ENCODE results near the gene HNRNPDL.
"Not testable (repeated sequence)": the region's sequence is repeated elsewhere in the genome, so short reads cannot be mapped to it uniquely, and the experiment has no call there.

HNRNPDL gene

GRCh38 chr4:82430193-82430963 is at the start of gene HNRNPDL, which contains the start of gene ENOPH1:
Gene HNRNPDL (minus strand): TSS chr4:82430462. CDS start chr4:82429690, 772 bp downstream.
Gene ENOPH1 (plus strand): TSS chr4:82430590. CDS start chr4:82430830, 240 bp downstream.
- DNase-seq: peak; percentile 95

- no peak for DNase-seq
Observed at GRCh38 chr4:82479562-82479961, 49.3 kb upstream of the HNRNPDL start.

GRCh38 chr4:82477469-82477868 is 47.2 kb upstream of the HNRNPDL start:
- DNase-seq: not testable (repeated sequence)

- not testable (repeated sequence) for DNase-seq
Observed at GRCh38 chr4:82475931-82476330, 45.7 kb upstream of the HNRNPDL start.

GRCh38 chr4:82473621-82474164 is 43.4 kb upstream of the HNRNPDL start:
- DNase-seq: no peak

- DNase-seq: not testable (repeated sequence)
Observed at GRCh38 chr4:82473080-82473479, 42.8 kb upstream of the HNRNPDL start.

GRCh38 chr4:82469791-82470345 is 39.6 kb upstream of the HNRNPDL start:
- DNase-seq: peak; percentile 50

GRCh38 chr4:82467471-82467870 is 37.2 kb upstream of the HNRNPDL start:
- DNase-seq: peak; percentile 46

GRCh38 chr4:82463221-82463620 is 33.0 kb upstream of the HNRNPDL start:
- no peak for DNase-seq

GRCh38 chr4:82462415-82462831 is 32.2 kb upstream of the HNRNPDL start:
- DNase-seq: peak; percentile 84

- DNase-seq: no peak
Observed at GRCh38 chr4:82461710-82462109, 31.4 kb upstream of the HNRNPDL start.

- DNase-seq: no peak
Observed at GRCh38 chr4:82458729-82459128, 28.5 kb upstream of the HNRNPDL start.

- DNase-seq: no peak
Observed at GRCh38 chr4:82457266-82457665, 27.0 kb upstream of the HNRNPDL start.

GRCh38 chr4:82452026-82452425 is 21.8 kb upstream of the HNRNPDL start:
- DNase-seq: no peak

- DNase-seq: no peak
Observed at GRCh38 chr4:82450966-82451755, 20.9 kb upstream of the HNRNPDL start.

- no peak for DNase-seq
Observed at GRCh38 chr4:82447886-82448285, 17.6 kb upstream of the HNRNPDL start.

- no peak for DNase-seq
Observed at GRCh38 chr4:82439088-82439487, 8.8 kb upstream of the HNRNPDL start.

GRCh38 chr4:82437285-82438005 is 7.2 kb upstream of the HNRNPDL start:
- peak; percentile 35 for DNase-seq

- no peak for DNase-seq
Observed at GRCh38 chr4:82436780-82437179, 6.5 kb upstream of the HNRNPDL start.

- no peak for DNase-seq
Observed at GRCh38 chr4:82436130-82436529, 5.9 kb upstream of the HNRNPDL start.

GRCh38 chr4:82434949-82435348 is 4.7 kb upstream of the HNRNPDL start:
- DNase-seq: no peak

- no peak for DNase-seq
Observed at GRCh38 chr4:82433791-82434190, 3.5 kb upstream of the HNRNPDL start.

- no peak for DNase-seq
Observed at GRCh38 chr4:82432596-82432995, 2.3 kb upstream of the HNRNPDL start.

Measured in fibroblast of upper back skin (primary cell).